HEK293 (cell line): ENCODE measurements around the gene ZBTB26.
"Not testable (repeated sequence)": the region's sequence is repeated elsewhere in the genome, so short reads cannot be mapped to it uniquely, and the experiment has no call there.

Experiments
- CTCF ChIA-PET: fragments of 350-600 bp; formaldehyde crosslinking; extraction: SDS; loops from one replicate; lab custom pipeline; 2021; ENCODE audit warnings: antibody characterized with exemption; lab: Yijun Ruan, JAX
- POLR2A ChIA-PET: fragments of 300-600 bp; formaldehyde crosslinking; extraction: SDS; loops from one replicate; lab custom pipeline; 2020; ENCODE audit warnings: antibody characterized with exemption, inconsistent platforms; lab: Yijun Ruan, JAX
- H3K27ac ChIP-seq: fragments of 200-500 bp; sonication (Bioruptor generic); 2 replicates; pipeline ENCODE4 v1.5.1; 2014; ENCODE audit warnings: low read depth, low read length, control low read depth, inconsistent platforms; ENCODE audit errors: extremely low read depth
- H3K36me3 ChIP-seq, 2 experiments: fragments of 200-500 bp in 1 of 2; sonication (Bioruptor generic) in 1 of 2; 1 replicate in 1 of 2; 2 replicates in 1 of 2; pipeline ENCODE4 v1.5.1; 2014 to 2017; ENCODE audit warnings: inconsistent platforms in 2 of 2, low read length in 2 of 2; ENCODE audit not compliant: control insufficient read depth in 2 of 2, insufficient read depth in 1 of 2
- H3K4me1 ChIP-seq: fragments of 200-500 bp; sonication (Bioruptor generic); 2 replicates; pipeline ENCODE4 v1.5.1; 2014; ENCODE audit warnings: mild to moderate bottlenecking, low read length, inconsistent platforms; ENCODE audit not compliant: control insufficient read depth, insufficient read depth
- H3K4me3 ChIP-seq: 2 replicates; pipeline ENCODE4 v1.5.1; 2011; ENCODE audit warnings: low read depth, mild to moderate bottlenecking, control low read depth, low read length, moderate library complexity
- H3K9me3 ChIP-seq: fragments of 200-500 bp; sonication (Bioruptor generic); 2 replicates; pipeline ENCODE4 v1.5.1; 2014; ENCODE audit warnings: low read depth, low read length, inconsistent platforms; ENCODE audit not compliant: control insufficient read depth, insufficient read depth
- EGR2 ChIP-seq: fragments of 450-650 bp; formaldehyde crosslinking; IDR thresholded peaks from 2 replicates; pipeline ENCODE4 v1.5.1; 2016; ENCODE audit warnings: low read depth, missing biosample characterization, missing genetic modification characterization
- HOXD13 ChIP-seq: sonication (generic); formaldehyde crosslinking; IDR thresholded peaks from 2 replicates; pipeline ENCODE4 v1.8.0; 2022; ENCODE audit warnings: missing genetic modification reagents, borderline replicate concordance
- KLF7 ChIP-seq: fragments of 450-650 bp; formaldehyde crosslinking; IDR thresholded peaks from 2 replicates; pipeline ENCODE4 v1.5.1; 2016; ENCODE audit warnings: missing biosample characterization, missing genetic modification characterization, borderline replicate concordance
- KLF9 ChIP-seq: fragments of 450-650 bp; formaldehyde crosslinking; IDR thresholded peaks from 2 replicates; pipeline ENCODE4 v1.5.1; 2016; ENCODE audit warnings: missing biosample characterization, missing genetic modification characterization, low read depth
- MYNN ChIP-seq: fragments of 450-650 bp; formaldehyde crosslinking; IDR thresholded peaks from 2 replicates; pipeline ENCODE4 v1.5.1; 2016; ENCODE audit warnings: missing biosample characterization, missing genetic modification characterization, borderline replicate concordance
- PRDM1 ChIP-seq: fragments of 450-650 bp; formaldehyde crosslinking; IDR thresholded peaks from 2 replicates; pipeline ENCODE4; 2016; ENCODE audit warnings: missing biosample characterization, missing genetic modification characterization
- REPIN1 ChIP-seq: fragments of 450-650 bp; formaldehyde crosslinking; IDR thresholded peaks from 2 replicates; pipeline ENCODE4 v1.5.1; 2017; ENCODE audit warnings: missing biosample characterization, missing genetic modification characterization, low read depth
- SALL2 ChIP-seq: fragments of 450-650 bp; formaldehyde crosslinking; IDR thresholded peaks from 2 replicates; pipeline ENCODE4 v1.5.0; 2017; ENCODE audit warnings: missing biosample characterization, mild to moderate bottlenecking, missing genetic modification characterization, borderline replicate concordance
- SETDB1 ChIP-seq: IDR thresholded peaks from one replicate; pipeline ENCODE4 v1.6.1; 2017; ENCODE audit warnings: mild to moderate bottlenecking, low read length, moderate library complexity, mixed read lengths; ENCODE audit not compliant: insufficient read length
- SP7 ChIP-seq: fragments of 450-650 bp; formaldehyde crosslinking; IDR thresholded peaks from 2 replicates; pipeline ENCODE4 v1.5.1; 2016; ENCODE audit warnings: missing biosample characterization, missing genetic modification characterization
- ZBTB7A ChIP-seq: fragments of 450-650 bp; formaldehyde crosslinking; IDR thresholded peaks from 2 replicates; pipeline ENCODE4 v1.5.1; 2016; ENCODE audit warnings: low read depth, missing biosample characterization, missing genetic modification characterization
- ZFP69B ChIP-seq: fragments of 450-650 bp; formaldehyde crosslinking; IDR thresholded peaks from 2 replicates; pipeline ENCODE4 v1.5.1; 2016; ENCODE audit warnings: missing biosample characterization, missing genetic modification characterization
- ZNF138 ChIP-seq: fragments of 450-650 bp; formaldehyde crosslinking; IDR thresholded peaks from 2 replicates; pipeline ENCODE4 v1.5.1; 2016; ENCODE audit warnings: missing biosample characterization, missing genetic modification characterization, borderline replicate concordance
- ZNF341 ChIP-seq: fragments of 450-650 bp; formaldehyde crosslinking; IDR thresholded peaks from 2 replicates; pipeline ENCODE4; 2016; ENCODE audit warnings: low read depth, missing biosample characterization, missing genetic modification characterization
- ZNF366 ChIP-seq: fragments of 450-650 bp; formaldehyde crosslinking; conservative IDR thresholded peaks from 2 replicates; pipeline ENCODE4 v1.5.1; 2016; ENCODE audit warnings: missing biosample characterization, missing genetic modification characterization
- ZNF37A ChIP-seq: fragments of 450-650 bp; IDR thresholded peaks from 2 replicates; pipeline ENCODE4 v1.5.1; 2018; ENCODE audit warnings: missing biosample characterization, missing genetic modification characterization
- ZNF473 ChIP-seq: fragments of 450-650 bp; formaldehyde crosslinking; IDR thresholded peaks from 2 replicates; pipeline ENCODE4 v1.5.1; 2017; ENCODE audit warnings: missing biosample characterization, missing genetic modification characterization
- ZNF521 ChIP-seq: fragments of 450-650 bp; formaldehyde crosslinking; IDR thresholded peaks from 2 replicates; pipeline ENCODE4 v1.5.1; 2017; ENCODE audit warnings: missing biosample characterization, mild to moderate bottlenecking, missing genetic modification characterization
- ZNF585B ChIP-seq: fragments of 450-650 bp; formaldehyde crosslinking; IDR thresholded peaks from 2 replicates; pipeline ENCODE4 v1.5.1; 2016; ENCODE audit warnings: missing biosample characterization, missing genetic modification characterization
- ZNF600 ChIP-seq: fragments of 450-650 bp; formaldehyde crosslinking; IDR thresholded peaks from 2 replicates; pipeline ENCODE4 v1.5.1; 2016; ENCODE audit warnings: missing biosample characterization, missing genetic modification characterization
- ZNF624 ChIP-seq: fragments of 450-650 bp; formaldehyde crosslinking; IDR thresholded peaks from 2 replicates; pipeline ENCODE4 v1.5.1; 2017; ENCODE audit warnings: missing biosample characterization, missing genetic modification characterization
- ZNF792 ChIP-seq: fragments of 450-650 bp; formaldehyde crosslinking; IDR thresholded peaks from 2 replicates; pipeline ENCODE4 v1.5.1; 2016; ENCODE audit warnings: missing biosample characterization, missing genetic modification characterization
- TF ChIP-seq, protein P1 (sequence below): fragments of 450-650 bp; formaldehyde crosslinking; IDR thresholded peaks from 2 replicates; pipeline ENCODE4 v1.5.1; 2016; ENCODE audit warnings: missing biosample characterization, missing genetic modification characterization
- TF ChIP-seq, protein P2 (sequence below): fragments of 450-650 bp; formaldehyde crosslinking; IDR thresholded peaks from 2 replicates; pipeline ENCODE4 v1.5.1; 2016; ENCODE audit warnings: missing biosample characterization, missing genetic modification characterization
- TF ChIP-seq, protein P3 (sequence below): fragments of 450-650 bp; formaldehyde crosslinking; IDR thresholded peaks from 2 replicates; pipeline ENCODE4 v1.5.1; 2016; ENCODE audit warnings: missing biosample characterization, missing genetic modification characterization
- TF ChIP-seq, protein P4 (sequence below): fragments of 450-650 bp; formaldehyde crosslinking; IDR thresholded peaks from 2 replicates; pipeline ENCODE4 v1.5.1; 2016; ENCODE audit warnings: missing biosample characterization, missing genetic modification characterization

ZBTB26 gene

DNA sequence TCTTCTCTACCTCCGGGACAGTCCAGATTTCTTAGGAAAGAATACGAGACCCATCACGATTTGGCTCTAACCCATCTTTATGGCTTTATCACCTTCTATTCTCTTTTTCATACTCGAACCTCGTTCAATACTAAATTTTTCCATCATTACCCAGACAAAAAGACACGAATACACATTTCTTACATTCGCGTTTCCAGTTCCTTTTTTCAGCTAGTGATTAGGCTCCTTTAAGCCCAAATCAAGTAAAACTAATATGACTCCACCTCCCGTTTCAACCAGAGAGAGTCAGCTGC lies 18.7 kb downstream of the ZBTB26 start:
- ChIA-PET POLR2A (interaction anchor here (0.7 to 2.9 kb wide), 8 partner anchors 8 to 84 kb away, joined by 3 to 43 read pairs (median 5); partner anchors contain the start of genes PDCL, RABGAP1, RC3H2 and ZBTB26), CTCF (interaction anchor here (0.6 to 1.0 kb wide), 5 partner anchors 10 to 484 kb away, joined by 3 to 5 read pairs (median 4); partner anchors contain the start of genes PDCL and ZBTB26)
- H3K36me3 ChIP-seq, result peaks cover 0 to 25% of the 10 kb centered on the region in 2 experiments; a peak in 2 of 3 replicates
- TF ChIP-seq, protein P1, sequence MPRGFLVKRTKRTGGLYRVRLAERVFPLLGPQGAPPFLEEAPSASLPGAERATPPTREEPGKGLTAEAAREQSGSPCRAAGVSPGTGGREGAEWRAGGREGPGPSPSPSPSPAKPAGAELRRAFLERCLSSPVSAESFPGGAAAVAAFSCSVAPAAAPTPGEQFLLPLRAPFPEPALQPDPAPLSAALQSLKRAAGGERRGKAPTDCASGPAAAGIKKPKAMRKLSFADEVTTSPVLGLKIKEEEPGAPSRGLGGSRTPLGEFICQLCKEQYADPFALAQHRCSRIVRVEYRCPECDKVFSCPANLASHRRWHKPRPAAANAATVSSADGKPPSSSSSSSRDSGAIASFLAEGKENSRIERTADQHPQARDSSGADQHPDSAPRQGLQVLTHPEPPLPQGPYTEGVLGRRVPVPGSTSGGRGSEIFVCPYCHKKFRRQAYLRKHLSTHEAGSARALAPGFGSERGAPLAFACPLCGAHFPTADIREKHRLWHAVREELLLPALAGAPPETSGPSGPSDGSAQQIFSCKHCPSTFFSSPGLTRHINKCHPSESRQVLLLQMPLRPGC (tag by site-specific recombination), result no peak
- TF ChIP-seq MYNN (tag by site-specific recombination) (no peak), KLF7 (tag by site-specific recombination) (no peak), ZBTB7A (tag by site-specific recombination) (no peak), HOXD13 (CRISPR knock-in tag) (no peak), ZNF792 (tag by site-specific recombination) (no peak), ZNF138 (tag by site-specific recombination) (no peak), ZNF473 (no peak), ZNF366 (tag by site-specific recombination) (no peak), ZNF624 (tag by site-specific recombination) (no peak), ZNF521 (tag by site-specific recombination) (no peak), SP7 (tag by site-specific recombination) (no peak), SETDB1 (no peak), ZNF37A (tag by site-specific recombination) (no peak), EGR2 (tag by site-specific recombination) (no peak), PRDM1 (tag by site-specific recombination) (no peak)
- TF ChIP-seq, protein P2, sequence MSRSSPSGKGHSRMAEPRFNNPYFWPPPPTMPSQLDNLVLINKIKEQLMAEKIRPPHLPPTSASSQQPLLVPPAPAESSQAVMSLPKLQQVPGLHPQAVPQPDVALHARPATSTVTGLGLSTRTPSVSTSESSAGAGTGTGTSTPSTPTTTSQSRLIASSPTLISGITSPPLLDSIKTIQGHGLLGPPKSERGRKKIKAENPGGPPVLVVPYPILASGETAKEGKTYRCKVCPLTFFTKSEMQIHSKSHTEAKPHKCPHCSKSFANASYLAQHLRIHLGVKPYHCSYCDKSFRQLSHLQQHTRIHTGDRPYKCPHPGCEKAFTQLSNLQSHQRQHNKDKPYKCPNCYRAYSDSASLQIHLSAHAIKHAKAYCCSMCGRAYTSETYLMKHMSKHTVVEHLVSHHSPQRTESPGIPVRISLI, result no peak
- H3K4me3 ChIP-seq, result peak overlapping the region; percentile 97
- H3K27ac ChIP-seq, result peak overlapping the region; percentile 65
- H3K4me1 ChIP-seq, result no peaks in the 10 kb centered on the region
- no peaks in the 10 kb centered on the region for H3K9me3 ChIP-seq

DNA sequence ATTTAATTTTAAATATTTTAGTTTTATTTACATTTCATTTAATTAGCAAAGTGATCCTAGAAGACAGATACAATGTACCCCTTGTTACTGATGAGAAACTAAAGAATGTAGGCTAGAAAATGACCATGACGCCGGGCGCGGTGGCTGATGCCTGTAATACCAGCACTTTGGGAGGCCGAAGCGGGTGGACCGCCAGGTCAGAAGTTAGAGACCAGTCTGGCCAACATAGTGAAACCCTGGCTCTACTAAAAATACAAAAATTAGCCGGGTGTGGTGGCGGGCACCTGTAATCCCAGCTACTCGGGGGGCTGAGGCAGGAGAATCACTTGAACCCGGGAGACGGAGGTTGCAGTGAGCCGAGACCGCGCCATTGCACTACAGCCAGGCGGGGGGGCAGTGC lies 25.2 kb downstream of the ZBTB26 start:
- H3K9me3 ChIP-seq, CTCF ChIA-PET, H3K4me3 ChIP-seq, H3K27ac ChIP-seq, H3K4me1 ChIP-seq: not testable (repeated sequence)
- peaks cover 0 to 15% of the 10 kb centered on the region in 2 experiments; a peak in 2 of 3 replicates for H3K36me3 ChIP-seq
- POLR2A ChIA-PET, result interaction anchor here (0.7 to 3.7 kb wide), 3 partner anchors 25 to 78 kb away, joined by 3 to 34 read pairs (median 9); partner anchors contain the start of genes PDCL and ZBTB26

DNA sequence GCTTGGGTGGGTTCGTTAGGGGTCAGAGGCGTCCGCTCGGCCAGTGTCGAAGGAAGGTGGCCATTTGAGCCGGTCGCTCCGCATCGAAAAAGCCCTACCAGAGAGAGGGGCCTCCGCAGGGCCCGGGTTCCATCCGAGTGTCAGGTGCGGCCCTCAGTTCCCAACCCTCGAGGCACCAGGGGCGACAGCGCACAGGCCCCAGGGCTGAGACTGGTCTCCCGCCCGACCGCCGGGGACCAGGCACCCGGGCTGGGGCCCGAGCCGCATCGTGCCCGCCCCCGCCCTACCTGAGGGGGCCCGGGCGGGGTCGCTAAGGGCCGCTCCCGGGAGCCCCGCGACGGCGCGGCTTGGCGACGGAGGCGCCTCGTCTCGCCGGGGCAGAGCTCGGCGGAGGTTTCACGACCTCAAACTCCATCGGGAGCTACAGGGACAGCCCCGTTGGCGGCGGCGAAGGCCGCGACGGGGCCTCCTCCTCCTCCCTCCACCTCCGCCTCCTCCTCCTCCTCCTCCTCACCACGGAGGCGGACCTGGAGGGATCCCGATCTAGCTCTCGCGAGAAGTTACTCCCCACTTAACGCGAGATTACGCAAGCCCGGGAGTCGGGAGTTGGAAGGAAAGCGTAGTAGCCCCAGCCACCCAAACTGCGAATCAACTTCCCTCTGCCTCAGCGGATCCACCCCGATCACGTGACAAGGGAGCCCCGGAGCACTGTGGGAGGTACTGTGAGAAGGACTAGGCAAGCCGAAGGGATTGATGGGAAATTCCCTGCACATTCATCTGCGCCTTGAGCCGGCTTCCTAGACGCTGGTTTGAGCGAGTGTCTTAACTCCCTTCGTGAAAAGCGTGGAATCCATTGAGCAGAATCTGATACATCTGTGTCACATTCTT lies 26.2 kb downstream of the ZBTB26 start, which contains the start of gene RC3H2:
Gene RC3H2, minus strand, starts transcription at position 537 of the 888 bp plus-strand sequence. CDS start 7,850 bp downstream, outside the sequence.
- Histone ChIP-seq H3K4me3 (peak within 1 kb of the TSS; percentile 94), H3K27ac (peak within 1 kb of the TSS; percentile 81), H3K36me3 (peaks cover 0 to 7% of the 10 kb centered on the region in 2 experiments; a peak in 2 of 3 replicates), H3K4me1 (0 out of 2 replicates have a peak, but pooled peaks cover 3% of the 10 kb centered on the region), H3K9me3 (no peaks in the 10 kb centered on the region)
- ChIA-PET CTCF (interaction anchor here (0.6 to 1.3 kb wide), 2 partner anchors 25 to 29 kb away, joined by 3 read pairs; no protein-coding TSS in a partner anchor), POLR2A (interaction anchor here (0.6 to 3.7 kb wide), 17 partner anchors 8 to 445 kb away, joined by 3 to 44 read pairs (median 5); partner anchors contain the start of genes PDCL, RABGAP1, ZBTB26 and ZBTB6)
- no peak for TF ChIP-seq ZNF585B (tag by site-specific recombination)
- 0 out of 2 replicates have a peak, but pooled peaks have one; percentile 40 for TF ChIP-seq KLF9 (tag by site-specific recombination)
- no peak for TF ChIP-seq ZFP69B (tag by site-specific recombination)
- TF ChIP-seq REPIN1 (tag by site-specific recombination), result no peak
- no peak for TF ChIP-seq ZNF600
- TF ChIP-seq, protein P3, sequence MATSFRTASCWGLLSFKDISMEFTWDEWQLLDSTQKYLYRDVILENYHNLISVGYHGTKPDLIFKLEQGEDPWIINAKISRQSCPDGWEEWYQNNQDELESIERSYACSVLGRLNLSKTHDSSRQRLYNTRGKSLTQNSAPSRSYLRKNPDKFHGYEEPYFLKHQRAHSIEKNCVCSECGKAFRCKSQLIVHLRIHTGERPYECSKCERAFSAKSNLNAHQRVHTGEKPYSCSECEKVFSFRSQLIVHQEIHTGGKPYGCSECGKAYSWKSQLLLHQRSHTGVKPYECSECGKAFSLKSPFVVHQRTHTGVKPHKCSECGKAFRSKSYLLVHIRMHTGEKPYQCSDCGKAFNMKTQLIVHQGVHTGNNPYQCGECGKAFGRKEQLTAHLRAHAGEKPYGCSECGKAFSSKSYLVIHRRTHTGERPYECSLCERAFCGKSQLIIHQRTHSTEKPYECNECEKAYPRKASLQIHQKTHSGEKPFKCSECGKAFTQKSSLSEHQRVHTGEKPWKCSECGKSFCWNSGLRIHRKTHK (tag by site-specific recombination), result no peak
- peak; percentile 53 for TF ChIP-seq ZNF341 (tag by site-specific recombination)
- TF ChIP-seq, protein P4, sequence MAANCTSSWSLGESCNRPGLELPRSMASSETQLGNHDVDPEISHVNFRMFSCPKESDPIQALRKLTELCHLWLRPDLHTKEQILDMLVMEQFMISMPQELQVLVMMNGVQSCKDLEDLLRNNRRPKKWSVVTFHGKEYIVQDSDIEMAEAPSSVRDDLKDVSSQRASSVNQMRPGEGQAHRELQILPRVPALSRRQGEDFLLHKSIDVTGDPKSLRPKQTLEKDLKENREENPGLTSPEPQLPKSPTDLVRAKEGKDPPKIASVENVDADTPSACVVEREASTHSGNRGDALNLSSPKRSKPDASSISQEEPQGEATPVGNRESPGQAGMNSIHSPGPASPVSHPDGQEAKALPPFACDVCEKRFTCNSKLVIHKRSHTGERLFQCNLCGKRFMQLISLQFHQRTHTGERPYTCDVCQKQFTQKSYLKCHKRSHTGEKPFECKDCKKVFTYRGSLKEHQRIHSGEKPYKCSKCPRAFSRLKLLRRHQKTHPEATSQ (tag by site-specific recombination), result no peak
- no peak for TF ChIP-seq SALL2 (tag by site-specific recombination)
